Fibroblast of peridontal ligament (primary cell): Measurements from ENCODE around the gene SUPT5H.
A peak's percentile ranks its signal among the peaks of the same experiment; 100 is the strongest.
"Not testable (repeated sequence)": the region's sequence is repeated elsewhere in the genome, so short reads cannot be mapped to it uniquely, and the experiment has no call there.

Source experiments
- DNase-seq: peaks from one replicate; pipeline ENCODE4 v3.0.0-alpha.2; 2010; ENCODE audit errors: extremely low read depth

Gene SUPT5H

DNA sequence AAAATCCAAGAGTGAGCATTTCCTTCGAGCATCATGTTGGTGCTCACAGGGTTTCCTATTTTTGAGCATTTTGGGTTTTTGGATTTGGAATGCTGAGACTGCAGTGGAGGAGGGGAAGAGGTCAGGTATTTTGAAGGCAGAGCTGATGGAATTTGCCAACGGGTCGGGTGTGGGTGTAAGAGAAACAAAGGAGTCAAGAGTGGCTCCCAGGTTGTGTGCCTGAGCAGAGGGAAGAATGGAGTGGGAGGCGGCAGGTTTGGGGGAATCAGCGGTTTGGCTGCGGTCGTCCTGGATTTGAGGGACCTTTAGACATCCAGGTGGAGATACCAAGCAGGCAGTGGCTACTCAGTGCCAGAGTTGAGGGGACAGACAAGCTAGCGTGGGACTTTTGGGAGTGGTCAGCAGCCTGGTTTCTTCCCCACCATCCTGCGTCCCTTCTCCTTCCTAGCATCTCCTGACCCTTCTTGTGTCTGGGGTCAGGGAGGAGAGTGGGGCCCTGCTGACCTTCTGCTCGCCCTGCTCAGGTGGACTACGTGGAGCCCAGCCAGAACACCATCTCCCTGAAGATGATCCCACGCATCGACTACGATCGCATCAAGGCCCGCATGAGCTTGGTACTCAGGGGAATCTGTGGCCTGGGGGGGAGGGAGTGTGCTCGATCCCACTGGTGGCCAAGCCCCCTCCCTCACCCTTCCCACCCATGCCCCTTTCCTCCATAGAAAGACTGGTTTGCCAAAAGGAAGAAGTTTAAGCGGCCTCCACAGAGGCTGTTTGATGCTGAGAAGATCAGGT, 20.8 kb downstream of the SUPT5H start:
- no peak for DNase-seq

GRCh38 chr19:39467941-39468340, 22.6 kb downstream of the SUPT5H start:
- no peak for DNase-seq

DNA sequence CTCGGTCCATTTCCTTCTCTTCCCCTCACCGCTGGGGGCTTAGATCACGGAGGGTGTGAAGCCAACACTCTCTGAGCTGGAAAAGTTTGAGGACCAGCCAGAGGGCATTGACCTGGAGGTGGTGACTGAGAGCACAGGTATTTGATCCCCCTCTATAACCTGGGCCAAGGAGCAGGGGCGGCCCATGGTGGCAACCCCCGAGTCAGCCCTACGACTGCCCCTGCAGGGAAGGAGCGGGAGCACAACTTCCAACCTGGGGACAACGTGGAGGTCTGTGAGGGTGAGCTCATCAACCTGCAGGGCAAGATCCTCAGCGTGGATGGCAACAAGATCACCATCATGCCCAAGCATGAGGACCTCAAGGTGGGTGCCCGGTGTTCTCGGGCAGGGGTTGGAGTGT, 23.7 kb downstream of the SUPT5H start:
- DNase-seq: no peak

GRCh38 chr19:39469567-39469966, 24.2 kb downstream of the SUPT5H start:
- DNase-seq: no peak

- DNase-seq: no peak
Measured at GRCh38 chr19:39470724-39471339, 25.4 kb downstream of the SUPT5H start.

DNA sequence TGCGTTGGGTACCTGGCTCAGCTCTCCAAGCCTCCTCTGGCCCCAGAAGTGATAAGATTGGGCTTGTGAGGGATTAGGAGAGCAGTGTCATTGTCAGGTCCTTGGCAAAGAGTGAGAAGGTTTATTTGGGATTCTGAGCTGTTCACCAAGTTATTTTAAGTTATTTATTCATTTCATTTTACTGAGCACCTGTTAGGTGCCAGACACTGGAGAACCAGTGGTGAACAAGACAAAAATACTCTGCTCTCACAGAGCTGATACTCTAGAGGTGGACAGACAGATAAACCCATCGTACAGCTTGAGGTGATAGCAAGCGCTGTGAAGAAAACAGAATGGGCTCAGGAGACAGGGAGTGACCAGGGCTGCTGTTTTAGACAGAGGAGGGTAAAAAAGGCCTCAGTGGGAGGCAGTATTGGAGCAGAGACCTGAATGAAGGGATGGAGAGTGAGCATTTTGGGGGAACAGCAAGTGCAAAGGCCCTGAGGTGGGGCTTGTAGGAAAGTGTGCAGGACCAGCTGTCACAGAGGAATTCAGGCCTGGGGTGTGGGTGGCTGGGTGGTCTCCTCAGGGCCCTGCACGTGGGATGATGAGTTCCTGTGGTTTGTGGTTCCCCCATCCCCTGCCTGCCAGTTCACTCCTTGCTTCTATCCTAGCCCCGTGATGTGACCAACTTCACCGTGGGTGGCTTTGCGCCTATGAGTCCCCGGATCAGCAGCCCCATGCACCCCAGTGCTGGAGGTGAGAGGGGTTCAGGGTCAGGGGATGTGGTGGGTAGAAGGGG, 26.6 kb downstream of the SUPT5H start:
- DNase-seq: no peak

DNA sequence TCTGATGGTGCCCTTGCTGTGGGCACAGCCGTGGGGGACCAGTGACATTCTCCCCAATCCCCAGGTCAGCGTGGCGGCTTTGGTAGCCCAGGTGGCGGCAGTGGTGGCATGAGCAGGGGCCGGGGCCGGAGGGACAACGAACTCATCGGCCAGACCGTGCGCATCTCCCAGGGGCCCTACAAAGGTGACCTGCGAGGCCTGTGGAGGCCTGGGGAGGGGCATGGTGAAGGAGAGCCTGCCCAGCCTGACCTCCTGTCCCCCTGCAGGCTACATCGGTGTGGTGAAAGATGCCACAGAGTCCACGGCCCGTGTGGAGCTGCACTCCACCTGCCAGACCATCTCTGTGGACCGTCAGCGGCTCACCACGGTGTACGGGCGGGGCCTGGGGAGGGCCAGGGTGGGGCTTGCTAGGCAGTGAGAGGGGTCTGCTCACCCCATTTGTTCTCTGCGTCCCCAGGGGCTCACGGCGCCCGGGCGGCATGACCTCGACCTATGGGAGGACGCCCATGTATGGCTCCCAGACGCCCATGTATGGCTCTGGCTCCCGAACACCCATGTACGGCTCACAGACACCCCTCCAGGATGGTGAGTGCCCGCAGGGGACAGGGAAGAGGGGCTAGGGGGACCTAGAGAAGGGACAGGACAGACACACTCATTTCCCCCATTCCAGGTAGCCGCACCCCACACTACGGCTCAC, 27.5 kb downstream of the SUPT5H start:
- DNase-seq: no peak

DNA sequence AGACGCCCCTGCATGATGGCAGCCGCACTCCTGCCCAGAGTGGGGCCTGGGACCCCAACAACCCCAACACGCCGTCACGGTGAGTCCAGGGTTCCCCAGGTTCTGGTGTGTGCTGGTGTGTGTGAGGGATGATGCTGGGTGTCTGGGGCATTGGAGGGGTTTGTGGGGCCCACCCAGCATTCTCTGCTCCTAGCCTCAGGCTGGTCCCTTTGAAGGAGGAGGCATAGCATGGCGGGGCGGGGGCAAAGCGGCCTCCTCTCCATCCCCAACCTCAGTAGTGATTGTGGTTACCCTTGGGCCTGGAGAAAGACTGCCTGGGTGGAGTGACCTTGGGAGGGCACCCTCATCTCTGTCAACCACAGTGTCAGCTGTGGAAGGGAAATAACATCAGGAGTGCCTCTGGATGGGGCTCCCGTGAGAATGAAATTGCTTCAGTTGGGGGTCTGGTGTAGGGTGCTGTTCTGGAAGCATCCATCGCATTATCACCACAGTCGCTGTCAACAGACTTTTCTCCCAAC, 28.1 kb downstream of the SUPT5H start:
- no peak for DNase-seq

DNA sequence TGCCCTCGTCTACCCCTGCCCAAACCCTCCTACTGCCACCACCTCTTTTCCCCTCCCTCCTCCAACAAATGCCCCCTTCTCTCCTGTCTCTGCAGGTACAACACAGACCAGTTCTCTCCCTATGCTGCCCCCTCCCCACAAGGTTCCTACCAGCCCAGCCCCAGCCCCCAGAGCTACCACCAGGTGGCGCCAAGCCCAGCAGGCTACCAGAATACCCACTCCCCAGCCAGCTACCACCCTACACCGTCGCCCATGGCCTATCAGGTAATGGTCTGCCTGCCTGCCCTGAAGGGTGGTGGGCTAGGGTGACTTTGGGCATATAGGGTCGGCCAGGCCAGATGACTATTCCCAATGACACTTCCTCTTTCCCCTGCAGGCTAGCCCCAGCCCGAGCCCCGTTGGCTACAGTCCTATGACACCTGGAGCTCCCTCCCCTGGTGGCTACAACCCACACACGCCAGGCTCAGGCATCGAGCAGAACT, 28.8 kb downstream of the SUPT5H start:
- peak; percentile 23 for DNase-seq

GRCh38 chr19:39475748-39476147, 30.4 kb downstream of the SUPT5H start:
- no peak for DNase-seq

- not testable (repeated sequence) for DNase-seq
Measured at GRCh38 chr19:39479319-39479801, 34.0 kb downstream of the SUPT5H start.

DNA sequence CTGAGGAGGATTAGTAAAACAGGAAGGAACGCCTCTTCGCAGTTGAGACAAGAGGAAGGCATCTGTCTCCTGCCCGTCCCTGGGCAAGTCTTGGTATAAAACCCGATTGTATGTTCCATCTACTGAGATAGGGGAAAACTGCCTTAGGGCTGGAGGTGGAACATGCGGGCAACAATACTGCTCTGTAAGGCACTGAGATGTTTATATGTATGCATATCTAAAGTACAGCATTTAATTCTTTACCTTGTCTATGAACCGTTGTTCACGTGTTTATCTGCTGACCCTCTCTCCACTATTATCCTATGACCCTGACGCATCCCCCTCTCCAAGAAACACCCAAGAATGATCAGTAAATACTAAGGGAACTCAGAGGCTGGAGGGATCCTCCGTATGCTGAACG, 34.5 kb downstream of the SUPT5H start:
- no peak for DNase-seq

GRCh38 chr19:39480337-39481228, 35.2 kb downstream of the SUPT5H start, which contains the start of gene TIMM50:
Gene TIMM50 (plus strand): TSS chr19:39480838. CDS start chr19:39480854, 16 bp downstream.
- peak; percentile 85 for DNase-seq

GRCh38 chr19:39481229-39481545, 35.8 kb downstream of the SUPT5H start:
- no peak for DNase-seq

DNA sequence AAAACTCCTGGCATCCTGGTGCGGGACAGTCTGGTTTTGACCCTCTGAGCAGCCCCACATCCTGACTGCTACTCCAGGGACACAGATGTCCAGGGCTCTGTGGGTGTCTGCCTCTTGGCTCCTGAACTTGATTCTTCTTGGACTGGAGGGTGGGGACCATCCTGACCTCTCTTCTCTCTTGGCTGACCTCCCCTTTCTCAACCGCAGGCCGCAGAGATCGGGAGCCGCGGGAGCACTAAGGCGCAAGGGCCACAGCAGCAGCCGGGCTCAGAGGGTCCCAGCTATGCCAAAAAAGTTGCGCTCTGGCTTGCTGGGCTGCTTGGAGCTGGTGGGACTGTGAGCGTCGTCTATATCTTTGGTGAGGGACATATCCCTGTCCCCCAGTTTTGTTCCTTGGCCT, 36.3 kb downstream of the SUPT5H start:
- no peak for DNase-seq

- no peak for DNase-seq
Measured at GRCh38 chr19:39483141-39483540, 37.8 kb downstream of the SUPT5H start.

GRCh38 chr19:39489756-39490155, 44.4 kb downstream of the SUPT5H start:
- no peak for DNase-seq

DNA sequence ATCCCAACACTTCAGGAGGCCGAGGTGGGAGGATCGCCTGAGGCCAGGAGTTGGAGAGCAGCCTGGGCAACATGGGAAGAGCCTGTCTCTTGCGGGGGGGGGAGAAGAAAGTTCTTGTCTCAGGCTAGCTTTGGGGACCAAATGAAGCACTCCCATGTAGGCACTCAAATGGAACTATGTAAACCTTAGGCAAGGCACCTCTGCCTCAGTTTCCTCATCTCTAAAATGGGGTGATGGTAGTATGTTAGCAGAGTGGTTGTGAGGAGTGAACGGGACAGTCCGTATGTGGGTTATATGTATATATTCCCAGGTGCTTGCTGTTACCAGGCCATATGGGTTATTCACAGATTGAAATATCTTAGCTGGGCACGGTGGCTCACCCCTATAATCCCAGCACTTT, 46.8 kb downstream of the SUPT5H start:
- no peak for DNase-seq

DNA sequence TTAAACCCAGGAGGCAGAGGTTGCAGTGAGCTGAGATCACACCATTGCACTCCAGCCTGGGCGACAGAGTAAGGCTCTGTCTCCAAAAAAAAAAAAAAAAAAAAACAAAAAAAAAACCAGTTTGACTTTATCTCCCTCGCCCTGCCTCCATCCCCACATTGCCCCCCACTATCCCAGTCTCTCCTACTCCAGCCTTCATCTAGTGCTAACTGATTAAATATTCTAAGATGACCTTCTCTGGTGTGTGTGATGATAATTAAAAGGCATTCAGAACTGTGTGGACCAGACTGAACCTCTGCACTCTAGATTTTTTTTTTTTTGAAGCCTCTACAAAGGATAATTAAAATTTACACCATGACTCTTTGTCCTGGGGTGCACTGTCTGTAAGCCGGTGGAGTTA, 47.4 kb downstream of the SUPT5H start:
- DNase-seq: no peak

GRCh38 chr19:39494661-39495060, 49.3 kb downstream of the SUPT5H start:
- no peak for DNase-seq

DNA sequence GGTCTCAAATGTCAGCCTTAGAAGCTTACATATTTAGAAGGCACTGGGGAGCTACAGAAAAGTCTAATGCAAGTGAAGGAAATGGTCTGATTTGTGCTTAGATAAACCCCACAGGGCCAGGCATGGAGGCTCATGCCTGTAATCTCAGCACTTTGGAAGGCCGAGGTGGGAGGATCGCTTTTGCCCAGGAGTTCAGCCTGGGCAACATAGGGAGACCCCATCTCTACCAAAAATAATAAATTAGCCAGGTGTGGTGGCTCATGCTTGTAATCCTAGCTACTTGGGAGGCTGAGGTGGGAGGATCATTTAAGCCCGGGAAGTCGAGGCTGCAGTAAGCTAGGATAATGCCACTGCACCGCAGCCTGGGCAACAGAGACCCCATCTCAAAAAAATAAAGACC, 50.7 kb downstream of the SUPT5H start:
- DNase-seq: no peak
